Measurements from ENCODE around the gene TNF. TPM values are rescaled to one million over a fixed set of nuclear protein-coding genes. Genes with fewer than 3 reads are reported as not detected.

Gene TNF
- total RNA-seq, 6 experiments from 2014 or later = 0.15 to 1.0 TPM; not detected in 4

GRCh38 chr6:31546339-31546957, 28.9 kb upstream of the TNF start, which contains the start of gene ATP6V1G2:
ATP6V1G2 (minus strand) TSS chr6:31546608; CDS start chr6:31546559, 49 bp downstream.
- Histone ChIP-seq H3K4me1 (peaks cover 0 to 16% (median 7%) of the 10 kb centered on the region in 4 donors), H3K36me3 (peaks cover 0 to 21% (median 2%) of the 10 kb centered on the region in 4 donors), H3K27me3 (no peaks in the 10 kb centered on the region), H3K4me3 (peak within 1 kb of the TSS; percentile 32 to 61 (median 58)), H3K27ac (peak within 1 kb of the TSS; percentile 52 to 71 (median 68)), H3K9me3 (no peaks in the 10 kb centered on the region)
- DNase-seq (peak; percentile 89 to 92 (median 91)), ATAC-seq (peak; percentile 75 to 84 (median 77))
- intact Hi-C loops (cut with DNase I) = loop anchor here in 1 of 2 donors (5.0 kb wide), 1 partner anchor 56 kb away; no protein-coding TSS in a partner anchor
- peak; percentile 91 to 98 (median 94) for TF ChIP-seq CTCF (IDR thresholded peaks at IDR 0.05)
- no peak for TF ChIP-seq POLR2A (IDR thresholded peaks at IDR 0.05)
- 9% methylated on average over 11 of the region's 11 CpGs for WGBS (ENCODE audit: insufficient coverage, low coverage, low lambda C conversion rate, missing lambda C conversion rate)

GRCh38 chr6:31546958-31547726, 28.2 kb upstream of the TNF start, which contains the start of gene NFKBIL1:
NFKBIL1 (plus strand) TSS chr6:31547608; CDS start chr6:31547695, 87 bp downstream.
- Histone ChIP-seq H3K27ac (peak within 1 kb of the TSS; percentile 52 to 71 (median 68)), H3K4me1 (peaks cover 0 to 16% (median 7%) of the 10 kb centered on the region in 4 donors), H3K9me3 (no peaks in the 10 kb centered on the region), H3K36me3 (peaks cover 0 to 22% (median 2%) of the 10 kb centered on the region in 4 donors), H3K27me3 (no peaks in the 10 kb centered on the region), H3K4me3 (peak within 1 kb of the TSS; percentile 32 to 61 (median 58))
- ATAC-seq = peak; percentile 92 to 95 (median 94)
- intact Hi-C loops (cut with DNase I) = loop anchor here in 1 of 2 donors (5.0 kb wide), 1 partner anchor 55 kb away; no protein-coding TSS in a partner anchor
- WGBS (ENCODE audit: insufficient coverage, low coverage, low lambda C conversion rate, missing lambda C conversion rate) = under 1% methylated on average over 25 of the region's 25 CpGs
- peak; percentile 94 to 96 (median 96) for DNase-seq
- TF ChIP-seq POLR2A (IDR thresholded peaks at IDR 0.05) (peak; percentile 37), CTCF (IDR thresholded peaks at IDR 0.05) (no peak)

- ATAC-seq (no peak), DNase-seq (peak; percentile 45 to 65 (median 59))
- WGBS (ENCODE audit: insufficient coverage, low coverage, low lambda C conversion rate, missing lambda C conversion rate) = 50% methylated on average over 8 of the region's 24 CpGs
- H3K27ac ChIP-seq = peak overlapping the region; percentile 52 to 71 (median 68)
- TF ChIP-seq CTCF (IDR thresholded peaks at IDR 0.05) (no peak), POLR2A (IDR thresholded peaks at IDR 0.05) (no peak)
- intact Hi-C loops (cut with DNase I) = loop anchor here in 1 of 2 donors (5.0 kb wide), 1 partner anchor 54 kb away; no protein-coding TSS in a partner anchor
- peaks cover 0 to 12% (median 6%) of the 10 kb centered on the region in 4 donors for H3K4me1 ChIP-seq
- H3K36me3 ChIP-seq = peaks cover 0 to 25% (median 2%) of the 10 kb centered on the region in 4 donors
- H3K4me3 ChIP-seq = peak overlapping the region; percentile 32 to 61 (median 58)
- no peaks in the 10 kb centered on the region for H3K9me3 ChIP-seq
- no peaks in the 10 kb centered on the region for H3K27me3 ChIP-seq
Measured at GRCh38 chr6:31547727-31548543, 27.4 kb upstream of the TNF start.

GRCh38 chr6:31548544-31548873, 26.9 kb upstream of the TNF start:
- H3K27ac ChIP-seq = peak overlapping the region in 1 of 3 donors; percentile 71
- peak overlapping the region; percentile 32 to 61 (median 58) for H3K4me3 ChIP-seq
- peaks cover 0 to 10% (median 5%) of the 10 kb centered on the region in 4 donors for H3K4me1 ChIP-seq
- intact Hi-C loops (cut with DNase I) = loop anchor here in 1 of 2 donors (5.0 kb wide), 1 partner anchor 54 kb away; no protein-coding TSS in a partner anchor
- H3K9me3 ChIP-seq = no peaks in the 10 kb centered on the region
- H3K36me3 ChIP-seq = peaks cover 0 to 31% (median 2%) of the 10 kb centered on the region in 4 donors
- ATAC-seq = no peak
- no peaks in the 10 kb centered on the region for H3K27me3 ChIP-seq
- 100% methylated on average over 2 of the region's 2 CpGs for WGBS (ENCODE audit: insufficient coverage, low coverage, low lambda C conversion rate, missing lambda C conversion rate)
- DNase-seq = no peak
- TF ChIP-seq CTCF (IDR thresholded peaks at IDR 0.05) = no peak
